Hematopoietic multipotent progenitor cell treated with erythropoietin and hydrocortisone succinate and interleukin-3 and kit ligand, for 17 days (in vitro differentiated cells): ENCODE measurements around the gene BLMH.

Source experiments
- DNase-seq: peaks from one replicate; pipeline ENCODE4 v3.0.0-alpha.2; 2015; ENCODE audit warnings: low spot score

BLMH gene

GRCh38 chr17:30291543-30292285, at the start of gene BLMH:
Gene BLMH, minus strand, starts transcription at chr17:30291944. Its CDS starts 125 bp downstream, at chr17:30291819.
- DNase-seq: peak; percentile 31

GRCh38 chr17:30340801-30341356, 49.1 kb upstream of the BLMH start:
- no peak for DNase-seq

GRCh38 chr17:30339086-30339485, 47.3 kb upstream of the BLMH start:
- no peak for DNase-seq

GRCh38 chr17:30337393-30337999, 45.8 kb upstream of the BLMH start:
- DNase-seq: no peak

GRCh38 chr17:30336369-30337171, 44.8 kb upstream of the BLMH start:
- DNase-seq: peak; percentile 69

GRCh38 chr17:30334421-30334820, 42.7 kb upstream of the BLMH start:
- no peak for DNase-seq

- DNase-seq: no peak
Observed at GRCh38 chr17:30333503-30334360, 42.0 kb upstream of the BLMH start, which contains the start of gene TMIGD1. Gene TMIGD1, minus strand, starts transcription at chr17:30334057. Its CDS starts 1,924 bp downstream, at chr17:30332133.

GRCh38 chr17:30332057-30332542, 40.4 kb upstream of the BLMH start:
- no peak for DNase-seq

- no peak for DNase-seq
Observed at GRCh38 chr17:30326809-30327208, 35.1 kb upstream of the BLMH start.

- no peak for DNase-seq
Observed at GRCh38 chr17:30324723-30325122, 33.0 kb upstream of the BLMH start.

- DNase-seq: no peak
Observed at GRCh38 chr17:30323895-30324319, 32.2 kb upstream of the BLMH start.

- DNase-seq: no peak
Observed at GRCh38 chr17:30323262-30323894, 31.6 kb upstream of the BLMH start.

- DNase-seq: no peak
Observed at GRCh38 chr17:30321314-30321713, 29.6 kb upstream of the BLMH start.

- no peak for DNase-seq
Observed at GRCh38 chr17:30318155-30318554, 26.4 kb upstream of the BLMH start.

- DNase-seq: no peak
Observed at GRCh38 chr17:30316736-30317135, 25.0 kb upstream of the BLMH start.

GRCh38 chr17:30315106-30315505, 23.4 kb upstream of the BLMH start:
- DNase-seq: no peak

GRCh38 chr17:30314474-30314873, 22.7 kb upstream of the BLMH start:
- no peak for DNase-seq

- no peak for DNase-seq
Observed at GRCh38 chr17:30312226-30312625, 20.5 kb upstream of the BLMH start.

GRCh38 chr17:30310562-30310961, 18.8 kb upstream of the BLMH start:
- no peak for DNase-seq

- DNase-seq: no peak
Observed at GRCh38 chr17:30309591-30309990, 17.8 kb upstream of the BLMH start.

GRCh38 chr17:30308406-30308805, 16.7 kb upstream of the BLMH start:
- no peak for DNase-seq
